ENCODE results near the gene GGNBP2.

The GGNBP2 gene

GRCh38 chr17:36597866-36598777 is 53.4 kb downstream of the GGNBP2 start:
- TF ChIP-seq BHLHE40 (IDR thresholded peaks at IDR 0.05; ENCODE audit: borderline replicate concordance) (no peak), SUZ12 (IDR thresholded peaks at IDR 0.05) (no peak), LEF1 (IDR thresholded peaks at IDR 0.05; ENCODE audit: borderline replicate concordance) (no peak), L3MBTL2 (conservative IDR thresholded peaks at IDR 0.05) (no peak), PKNOX1 (IDR thresholded peaks at IDR 0.05) (no peak), ARNT (IDR thresholded peaks at IDR 0.05) (no peak), FOXM1 (IDR thresholded peaks at IDR 0.05; ENCODE audit: borderline replicate concordance) (no peak), SP1 (IDR thresholded peaks at IDR 0.05) (no peak), HDGF (IDR thresholded peaks at IDR 0.05; ENCODE audit: borderline replicate concordance) (no peak), NFRKB (IDR thresholded peaks at IDR 0.05) (no peak), ELF4 (IDR thresholded peaks at IDR 0.05) (no peak), FOXA1 (IDR thresholded peaks at IDR 0.05) (no peak)
- DNase-seq (ENCODE audit: extremely low spot score) = no peak
- ChIA-PET POLR2A (interaction anchor here (1.0 to 1.3 kb wide), 2 partner anchors 39 to 53 kb away, joined by 3 to 4 read pairs; partner anchors contain the start of gene GGNBP2), CTCF (interaction anchor here (0.6 kb wide), 1 partner anchor 108 kb away, joined by 3 read pairs; no protein-coding TSS in a partner anchor)

- ChIA-PET POLR2A (interaction anchor here (1.3 kb wide), 2 partner anchors 54 to 64 kb away, joined by 3 to 4 read pairs; partner anchors contain the start of genes GGNBP2, MYO19 and PIGW), CTCF (no interaction called here)
- DNase-seq (ENCODE audit: extremely low spot score) = no peak
- TF ChIP-seq HDGF (IDR thresholded peaks at IDR 0.05; ENCODE audit: borderline replicate concordance) (no peak), FOXM1 (IDR thresholded peaks at IDR 0.05; ENCODE audit: borderline replicate concordance) (no peak), FOXK2 (IDR thresholded peaks at IDR 0.05) (no peak), LEF1 (IDR thresholded peaks at IDR 0.05; ENCODE audit: borderline replicate concordance) (no peak), SUZ12 (IDR thresholded peaks at IDR 0.05) (no peak), NFRKB (IDR thresholded peaks at IDR 0.05) (no peak), ARNT (IDR thresholded peaks at IDR 0.05) (no peak)
Observed at GRCh38 chr17:36598951-36599401, 54.3 kb downstream of the GGNBP2 start.

DNA sequence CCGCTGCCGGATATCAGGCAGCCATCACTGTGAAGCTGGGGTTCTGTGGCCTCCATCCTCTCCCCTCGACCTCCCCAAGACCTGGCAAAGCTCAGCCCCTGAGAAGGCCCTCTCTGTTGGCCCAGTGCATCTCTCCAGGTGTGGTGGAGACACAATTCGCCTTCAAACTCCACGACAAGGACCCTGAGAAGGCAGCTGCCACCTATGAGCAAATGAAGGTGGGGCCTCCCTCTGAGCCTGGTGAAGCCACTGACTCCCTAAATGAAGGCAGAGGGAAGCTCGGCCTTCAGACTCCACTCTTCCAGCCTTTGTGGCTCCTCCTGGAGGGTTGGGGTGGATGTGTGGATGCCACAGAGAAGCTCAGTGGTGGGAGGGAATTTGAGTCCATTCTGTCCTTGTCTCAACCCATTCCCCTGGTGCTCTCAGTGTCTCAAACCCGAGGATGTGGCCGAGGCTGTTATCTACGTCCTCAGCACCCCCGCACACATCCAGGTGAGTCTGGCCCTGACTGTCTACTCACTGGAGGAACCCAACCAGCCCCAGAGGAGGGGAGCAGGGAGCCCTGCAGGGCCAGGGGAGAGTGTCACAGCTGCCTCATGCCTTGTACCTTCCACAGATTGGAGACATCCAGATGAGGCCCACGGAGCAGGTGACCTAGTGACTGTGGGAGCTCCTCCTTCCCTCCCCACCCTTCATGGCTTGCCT is 55.0 kb downstream of the GGNBP2 start:
- DNase-seq (ENCODE audit: extremely low spot score) = no peak
- ChIA-PET CTCF (no interaction called here), POLR2A (interaction anchor here (1.3 to 2.5 kb wide), 4 partner anchors 34 to 65 kb away, joined by 3 to 12 read pairs (median 6); partner anchors contain the start of genes GGNBP2, MYO19 and PIGW)
- TF ChIP-seq HDGF (IDR thresholded peaks at IDR 0.05; ENCODE audit: borderline replicate concordance) = no peak
- no peak for TF ChIP-seq FOXM1 (IDR thresholded peaks at IDR 0.05; ENCODE audit: borderline replicate concordance)
- no peak for TF ChIP-seq ZNF384 (IDR thresholded peaks at IDR 0.05)
- TF ChIP-seq FOXK2 (IDR thresholded peaks at IDR 0.05) = no peak
- no peak for TF ChIP-seq CTBP1 (IDR thresholded peaks at IDR 0.05; ENCODE audit: borderline replicate concordance)
- TF ChIP-seq NFRKB (IDR thresholded peaks at IDR 0.05) = no peak
- no peak for TF ChIP-seq SUZ12 (IDR thresholded peaks at IDR 0.05)
- no peak for TF ChIP-seq ARNT (IDR thresholded peaks at IDR 0.05)
- TF ChIP-seq SP1 (IDR thresholded peaks at IDR 0.05) = no peak
- no peak for TF ChIP-seq TARDBP (IDR thresholded peaks at IDR 0.05)

DNA sequence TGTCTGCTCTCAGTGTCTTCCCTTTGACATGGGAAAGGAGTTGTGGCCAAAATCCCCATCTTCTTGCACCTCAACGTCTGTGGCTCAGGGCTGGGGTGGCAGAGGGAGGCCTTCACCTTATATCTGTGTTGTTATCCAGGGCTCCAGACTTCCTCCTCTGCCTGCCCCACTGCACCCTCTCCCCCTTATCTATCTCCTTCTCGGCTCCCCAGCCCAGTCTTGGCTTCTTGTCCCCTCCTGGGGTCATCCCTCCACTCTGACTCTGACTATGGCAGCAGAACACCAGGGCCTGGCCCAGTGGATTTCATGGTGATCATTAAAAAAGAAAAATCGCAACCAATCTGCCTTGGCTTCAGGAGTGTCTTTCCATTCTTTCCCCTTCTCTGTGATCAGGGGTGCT is 55.7 kb downstream of the GGNBP2 start:
- TF ChIP-seq ZNF384 (IDR thresholded peaks at IDR 0.05) = no peak
- no peak for TF ChIP-seq SUZ12 (IDR thresholded peaks at IDR 0.05)
- TF ChIP-seq SP1 (IDR thresholded peaks at IDR 0.05) = no peak
- no peak for TF ChIP-seq TARDBP (IDR thresholded peaks at IDR 0.05)
- no peak for TF ChIP-seq FOXK2 (IDR thresholded peaks at IDR 0.05)
- TF ChIP-seq CTBP1 (IDR thresholded peaks at IDR 0.05; ENCODE audit: borderline replicate concordance) = no peak
- TF ChIP-seq NFRKB (IDR thresholded peaks at IDR 0.05) = no peak
- TF ChIP-seq BHLHE40 (IDR thresholded peaks at IDR 0.05; ENCODE audit: borderline replicate concordance) = no peak
- no peak for TF ChIP-seq PKNOX1 (IDR thresholded peaks at IDR 0.05)
- TF ChIP-seq ELF4 (IDR thresholded peaks at IDR 0.05) = no peak
- TF ChIP-seq ARNT (IDR thresholded peaks at IDR 0.05) = no peak
- no peak for TF ChIP-seq L3MBTL2 (conservative IDR thresholded peaks at IDR 0.05)
- DNase-seq (ENCODE audit: extremely low spot score) = no peak
- ChIA-PET POLR2A (interaction anchor here (0.6 to 3.0 kb wide), 8 partner anchors 8 to 319 kb away, joined by 3 to 36 read pairs (median 10); partner anchors contain the start of genes DHRS11 and GGNBP2), CTCF (interaction anchor here (1.0 to 4.0 kb wide), 2 partner anchors 25 to 639 kb away, joined by 3 to 20 read pairs; no protein-coding TSS in a partner anchor)

GRCh38 chr17:36600936-36601302 is 56.2 kb downstream of the GGNBP2 start:
- POLR2A ChIA-PET = interaction anchor here (0.6 to 3.0 kb wide), 13 partner anchors 8 to 639 kb away, joined by 3 to 36 read pairs (median 4); partner anchors contain the start of genes DHRS11, GGNBP2 and ZNHIT3
- no peak for DNase-seq (ENCODE audit: extremely low spot score)
- TF ChIP-seq HDGF (IDR thresholded peaks at IDR 0.05; ENCODE audit: borderline replicate concordance) = no peak
- CTCF ChIA-PET = interaction anchor here (1.0 to 4.0 kb wide), 2 partner anchors 25 to 639 kb away, joined by 3 to 20 read pairs; no protein-coding TSS in a partner anchor

All from HEK293T (cell line).